ENCODE measurements around the gene CALM3. TPM values are rescaled to one million over a fixed set of nuclear protein-coding genes. Genes with fewer than 3 reads are reported as not detected.

CALM3 gene
- total RNA-seq, 1 experiment from 2014 or later, result 343 TPM

DNA sequence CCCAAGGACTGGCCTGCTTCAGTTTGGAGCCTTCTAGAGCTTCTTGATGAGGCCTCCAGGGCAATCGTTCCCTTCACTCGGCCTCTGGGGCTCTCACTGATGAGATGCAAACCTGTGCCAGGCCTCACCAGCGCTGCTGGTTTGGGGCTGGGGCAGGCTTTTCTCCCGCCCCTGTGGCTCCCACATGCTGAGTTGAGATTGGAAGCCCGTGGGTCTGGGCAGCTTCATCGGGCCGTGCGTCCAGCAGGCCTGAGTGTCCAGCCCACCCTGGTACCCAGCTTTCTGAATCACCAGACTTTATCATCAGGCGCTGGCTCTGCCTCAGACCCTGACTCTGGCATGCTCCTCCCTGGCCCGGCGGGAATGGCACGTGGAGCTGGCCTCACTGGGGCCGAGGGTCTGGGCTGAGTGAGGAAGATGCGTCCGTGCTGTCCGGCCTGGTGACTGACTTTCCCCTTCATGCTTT is 4.3 kb downstream of the CALM3 start:
- Histone ChIP-seq H3K9ac (ENCODE audit: extremely low read depth, insufficient read length, low read length) (no peak overlapping the region), H2BK12ac (ENCODE audit: insufficient read length, low read depth, low read length) (no peak overlapping the region), H3K4me1 (ENCODE audit: insufficient read depth, low read length) (no peaks in the 10 kb centered on the region), H4K8ac (replicated peaks; ENCODE audit: insufficient read length, low read depth, low read length) (no peak overlapping the region), H2AK5ac (ENCODE audit: insufficient read length, low read length) (no peak overlapping the region), H4K20me1 (ENCODE audit: control insufficient read depth, insufficient read depth, insufficient read length) (no peaks in the 10 kb centered on the region), H3K18ac (ENCODE audit: insufficient read length, low read depth, low read length) (no peak overlapping the region), H3K79me1 (ENCODE audit: insufficient read depth, low read depth, low read length, poor library complexity, severe bottlenecking) (peaks cover 7% of the 10 kb centered on the region), H3K23me2 (ENCODE audit: insufficient read length, low read depth, low read length, poor library complexity, severe bottlenecking) (peaks cover 12% of the 10 kb centered on the region), H3K79me2 (ENCODE audit: insufficient read depth, low read length) (peaks cover 5% of the 10 kb centered on the region; the same call in 1 of the 2 replicates), H2BK20ac (ENCODE audit: low read depth, low read length, poor library complexity, severe bottlenecking) (no peak overlapping the region), H4K5ac (ENCODE audit: insufficient read length, low read depth, low read length) (no peak overlapping the region), H2AFZ (ENCODE audit: low read length) (no peak overlapping the region), H3T11ph (ENCODE audit: low read length) (no peak overlapping the region), H2BK15ac (ENCODE audit: low read depth, low read length) (no peak overlapping the region), H3K9me3 (ENCODE audit: control insufficient read depth, low read depth, low read length) (no peaks in the 10 kb centered on the region), H3K4me2 (ENCODE audit: insufficient read depth, insufficient read length, low read length) (no peak overlapping the region), H3K27ac (ENCODE audit: insufficient read length, low read depth, low read length) (no peak overlapping the region), H3K4ac (ENCODE audit: low read depth, low read length) (no peak overlapping the region), H3K23ac (ENCODE audit: insufficient read length, low read depth, low read length) (no peak overlapping the region), H3K56ac (ENCODE audit: insufficient read length, low read depth, low read length) (no peak overlapping the region), H3K14ac (ENCODE audit: insufficient read depth, low read length) (no peak overlapping the region), H3K27me3 (ENCODE audit: insufficient read depth, low read length) (no peaks in the 10 kb centered on the region), H2BK5ac (ENCODE audit: insufficient read length, low read length) (no peak overlapping the region), H4K91ac (ENCODE audit: insufficient read length, low read depth, low read length) (no peak overlapping the region), H2BK120ac (ENCODE audit: low read depth, low read length, poor library complexity, severe bottlenecking) (no peak overlapping the region)
- Mint-ChIP-seq H3K36me3 (ENCODE audit: insufficient read depth in 1 of 3, low read depth in 3 of 3) (peaks cover 28 to 52% (median 48%) of the 10 kb centered on the region in 3 experiments; a peak in 6 of 7 replicates), H3K27ac (no peak overlapping the region), H3K9me3 (no peaks in the 10 kb centered on the region), H3K4me1 (peaks cover 19 to 31% of the 10 kb centered on the region in 2 experiments), H3K27me3 (ENCODE audit: low read depth) (no peaks in the 10 kb centered on the region), H3K4me3 (no peak overlapping the region)
- TF ChIP-seq, protein P1, sequence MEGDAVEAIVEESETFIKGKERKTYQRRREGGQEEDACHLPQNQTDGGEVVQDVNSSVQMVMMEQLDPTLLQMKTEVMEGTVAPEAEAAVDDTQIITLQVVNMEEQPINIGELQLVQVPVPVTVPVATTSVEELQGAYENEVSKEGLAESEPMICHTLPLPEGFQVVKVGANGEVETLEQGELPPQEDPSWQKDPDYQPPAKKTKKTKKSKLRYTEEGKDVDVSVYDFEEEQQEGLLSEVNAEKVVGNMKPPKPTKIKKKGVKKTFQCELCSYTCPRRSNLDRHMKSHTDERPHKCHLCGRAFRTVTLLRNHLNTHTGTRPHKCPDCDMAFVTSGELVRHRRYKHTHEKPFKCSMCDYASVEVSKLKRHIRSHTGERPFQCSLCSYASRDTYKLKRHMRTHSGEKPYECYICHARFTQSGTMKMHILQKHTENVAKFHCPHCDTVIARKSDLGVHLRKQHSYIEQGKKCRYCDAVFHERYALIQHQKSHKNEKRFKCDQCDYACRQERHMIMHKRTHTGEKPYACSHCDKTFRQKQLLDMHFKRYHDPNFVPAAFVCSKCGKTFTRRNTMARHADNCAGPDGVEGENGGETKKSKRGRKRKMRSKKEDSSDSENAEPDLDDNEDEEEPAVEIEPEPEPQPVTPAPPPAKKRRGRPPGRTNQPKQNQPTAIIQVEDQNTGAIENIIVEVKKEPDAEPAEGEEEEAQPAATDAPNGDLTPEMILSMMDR (conservative IDR thresholded peaks at IDR 0.05), result no peak
- no CpG with 5 or more reads among the region's 16 CpGs for WGBS (ENCODE audit: extremely low coverage, insufficient read length, low lambda C conversion rate)
- no peak for DNase-seq

All from H9 (cell line).